HTERT RPE-1 (cell line): ENCODE data around the gene PRSS56.

Experiments used
- in situ Hi-C: fragments of 300-500 bp; cut with MboI; formaldehyde crosslinking; loops from 4 replicates; pipeline ENCODE4 v1.14.3; 2020; ENCODE audit warnings: low sequenced_read_pairs

PRSS56 gene

GRCh38 chr2:232486558-232487384, 33.4 kb upstream of the PRSS56 start:
- in situ Hi-C loops = no loop called here

DNA sequence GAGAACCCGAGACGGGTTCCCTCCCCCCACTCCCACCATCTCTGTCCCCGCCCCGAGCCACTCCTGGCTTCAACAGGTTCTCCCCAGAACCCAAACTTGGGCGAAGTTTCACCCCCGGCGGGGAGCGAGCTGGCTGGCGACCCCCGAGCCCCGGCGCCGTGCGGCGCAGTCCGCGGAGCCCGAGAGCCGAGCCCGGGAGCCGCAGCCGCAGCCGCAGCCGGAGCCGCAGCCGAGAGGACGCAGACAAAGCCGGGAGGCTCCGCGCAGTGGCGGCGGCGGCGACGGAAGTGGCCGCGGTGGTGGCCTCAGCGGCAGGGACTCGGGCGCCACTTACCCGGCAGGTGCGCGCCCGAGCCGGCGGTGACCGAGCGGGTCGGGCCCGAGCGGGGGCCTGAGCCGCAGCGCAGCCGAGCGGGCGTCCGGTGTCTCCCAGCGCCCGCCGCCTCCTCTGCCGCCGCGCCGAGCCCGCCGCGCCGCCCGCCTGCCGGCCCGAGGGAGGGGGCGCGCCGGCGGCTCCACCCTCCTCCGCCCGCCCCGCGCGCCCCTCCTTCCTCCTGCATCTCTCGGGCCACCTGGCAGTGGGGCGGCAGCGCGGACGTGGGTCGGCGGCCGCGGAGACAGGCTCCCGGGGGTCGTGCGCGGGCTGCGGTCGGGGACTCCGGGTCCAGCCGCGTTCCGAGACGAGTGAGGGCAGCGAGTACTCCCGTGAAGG, 32.6 kb upstream of the PRSS56 start, which contains the start of gene ECEL1:
TSS of gene ECEL1 (minus strand) at position 450 of the 712 bp plus-strand sequence. CDS start 1,181 bp downstream, outside the sequence.
- in situ Hi-C loops = no loop called here

GRCh38 chr2:232488097-232488711, 32.0 kb upstream of the PRSS56 start:
- in situ Hi-C loops = no loop called here

- in situ Hi-C loops = no loop called here
These were observed 31.4 kb upstream of the PRSS56 start for GRCh38 chr2:232488721-232489300.

GRCh38 chr2:232489516-232490220, 30.5 kb upstream of the PRSS56 start:
- in situ Hi-C loops = no loop called here

GRCh38 chr2:232490221-232491138, 29.7 kb upstream of the PRSS56 start:
- in situ Hi-C loops = no loop called here

- in situ Hi-C loops = no loop called here
These were observed 28.9 kb upstream of the PRSS56 start for GRCh38 chr2:232491139-232491780.

DNA sequence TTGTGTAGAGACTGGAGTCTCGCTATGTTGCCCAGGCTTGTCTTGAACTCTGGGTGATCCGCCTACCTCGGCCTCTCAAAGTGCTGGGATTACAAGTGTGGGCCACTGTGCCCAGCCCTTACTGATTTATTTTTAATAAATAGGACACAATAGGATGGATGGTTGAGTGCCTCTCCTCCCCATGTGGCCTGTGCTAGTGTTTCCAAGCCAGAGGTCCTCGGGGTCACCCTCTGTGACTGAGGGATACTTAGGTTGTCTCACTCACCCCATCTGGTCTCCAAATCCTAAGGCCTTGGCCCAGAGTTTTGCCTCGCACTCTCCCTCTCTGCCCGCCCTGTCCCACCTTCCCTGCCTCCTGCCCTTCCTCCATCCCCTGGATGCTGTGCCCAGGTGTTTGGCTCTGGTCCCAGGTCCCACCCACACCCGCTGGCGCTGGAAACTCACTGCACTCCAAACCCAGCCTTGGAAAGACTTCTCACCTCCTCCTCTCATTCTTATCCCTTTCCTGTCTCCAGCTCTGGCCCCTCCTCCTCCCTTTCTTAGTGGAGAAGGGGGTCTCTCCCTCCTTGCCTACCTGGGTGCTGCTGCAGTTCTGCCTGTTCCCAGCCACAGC, 27.8 kb upstream of the PRSS56 start:
- in situ Hi-C loops = no loop called here

- in situ Hi-C loops = no loop called here
These were observed 27.1 kb upstream of the PRSS56 start for GRCh38 chr2:232492963-232493700.

- in situ Hi-C loops = no loop called here
These were observed 26.3 kb upstream of the PRSS56 start for GRCh38 chr2:232493701-232494474.

DNA sequence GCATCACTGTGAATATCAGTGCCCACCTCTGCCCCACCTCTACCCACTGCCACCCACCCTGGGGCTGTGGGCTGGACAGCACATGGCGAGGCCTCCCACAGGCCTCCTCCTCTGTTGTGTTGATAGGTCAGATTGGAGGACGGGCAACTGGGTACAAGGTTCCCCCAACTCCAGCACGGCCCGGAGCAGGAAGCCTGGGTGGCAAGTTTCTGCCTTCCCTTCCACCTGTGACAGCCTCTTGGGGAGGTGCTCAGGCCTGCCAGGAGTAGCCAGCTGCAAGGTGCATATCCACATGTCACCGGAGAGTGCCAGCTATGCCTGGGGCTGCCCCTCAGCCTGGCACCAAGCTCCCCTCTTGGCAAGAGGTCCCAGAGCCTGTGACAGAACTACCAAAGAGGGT, 25.6 kb upstream of the PRSS56 start:
- in situ Hi-C loops = no loop called here

- in situ Hi-C loops = no loop called here
These were observed 24.9 kb upstream of the PRSS56 start for GRCh38 chr2:232495292-232495691.

DNA sequence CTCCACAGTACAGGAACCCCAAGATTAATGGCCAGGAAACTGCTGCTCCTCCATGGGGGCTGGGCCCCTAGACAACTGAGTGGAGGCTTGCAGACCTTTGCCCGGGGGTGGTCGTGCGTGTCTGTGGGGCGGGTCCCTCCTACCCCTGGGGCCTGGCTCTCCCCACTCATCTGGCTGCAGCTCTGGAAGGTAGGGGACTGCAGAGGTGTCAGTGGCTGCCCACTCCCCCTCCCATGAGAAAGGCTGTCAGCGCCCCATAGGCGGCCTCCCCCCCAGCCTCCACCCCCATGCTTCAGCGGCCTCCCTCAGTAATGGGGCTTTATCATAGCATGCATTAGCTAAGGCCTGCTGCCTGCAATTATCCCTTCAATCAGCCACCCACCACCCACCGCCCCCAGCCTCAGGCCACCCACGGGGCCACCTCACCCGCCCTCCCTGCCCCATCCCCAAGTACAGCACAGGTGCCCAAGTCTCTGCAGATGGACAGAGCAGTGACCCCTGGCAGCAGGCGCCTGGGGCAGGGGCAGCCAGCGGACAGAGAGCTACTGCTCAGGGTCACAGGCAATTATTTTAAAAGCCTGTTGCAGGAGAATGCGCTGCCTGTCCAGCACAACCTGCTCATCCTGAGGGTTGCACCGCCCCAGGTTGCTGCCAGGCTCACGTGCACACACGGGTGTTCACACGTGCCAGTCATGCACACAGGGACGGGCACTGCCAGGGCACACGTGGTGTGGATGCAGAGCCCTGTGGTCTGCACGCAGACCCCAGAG, 23.5 kb upstream of the PRSS56 start:
- in situ Hi-C loops = no loop called here

DNA sequence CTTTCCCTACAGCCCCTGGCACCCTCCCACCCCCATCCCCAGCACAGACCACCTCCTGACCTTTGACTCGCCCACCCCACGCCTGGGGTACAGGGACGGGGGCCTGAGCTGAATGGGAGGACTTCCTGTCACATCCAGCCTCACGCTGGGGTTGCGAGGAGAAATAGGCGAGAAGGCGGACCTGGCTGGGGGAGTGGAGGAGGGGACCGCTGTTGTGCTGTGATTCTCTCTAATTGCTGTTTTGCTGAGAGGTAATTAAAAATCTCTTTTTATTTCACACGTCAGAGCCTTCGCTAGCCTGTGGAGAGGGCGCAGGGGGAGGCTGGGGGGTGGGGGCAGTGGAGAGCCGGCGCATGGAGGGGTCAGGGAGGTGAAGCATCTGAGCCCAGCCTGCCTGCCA, 22.8 kb upstream of the PRSS56 start:
- in situ Hi-C loops = no loop called here

GRCh38 chr2:232498452-232498851, 21.7 kb upstream of the PRSS56 start:
- in situ Hi-C loops = no loop called here

- in situ Hi-C loops = no loop called here
These were observed 18.8 kb upstream of the PRSS56 start for GRCh38 chr2:232501331-232501771.
